ENCODE measurements around the gene ENPP6. TPM values are rescaled to one million over a fixed set of nuclear protein-coding genes. Genes with fewer than 3 reads are reported as not detected.

The ENPP6 gene
- total and polyA plus RNA-seq, 3 experiments from 2014 or later, result 0.04 to 0.07 TPM; not detected in 1

GRCh38 chr4:184163813-184164212, 53.9 kb downstream of the ENPP6 start:
- H3K27ac ChIP-seq (ENCODE audit: low read depth, low read length), result no peak overlapping the region
- no peaks in the 10 kb centered on the region for H3K9me3 Mint-ChIP-seq
- H3K27me3 ChIP-seq (ENCODE audit: insufficient read depth, low read length, poor library complexity, severe bottlenecking), result peaks cover 15% of the 10 kb centered on the region
- peaks cover 31 to 81% of the 10 kb centered on the region in 2 donors for H3K27me3 Mint-ChIP-seq
- ChIA-PET POLR2A (no interaction called here), CTCF (no interaction called here)
- peaks cover 0 to 4% (median 2%) of the 10 kb centered on the region in 3 donors for H3K4me1 Mint-ChIP-seq
- H3K4me3 Mint-ChIP-seq, result no peak overlapping the region
- DNase-seq, result no peak
- H3K27ac Mint-ChIP-seq, result no peak overlapping the region
- H3K4me1 ChIP-seq (ENCODE audit: insufficient read depth, low read length), result peaks cover 4% of the 10 kb centered on the region
- no peaks in the 10 kb centered on the region for H3K9me3 ChIP-seq (ENCODE audit: low read length)
- H3K36me3 ChIP-seq (ENCODE audit: insufficient read depth, low read length), result no peaks in the 10 kb centered on the region
- H3K36me3 Mint-ChIP-seq, result no peaks in the 10 kb centered on the region
- no peak overlapping the region for H3K4me3 ChIP-seq (ENCODE audit: low read length)

- no peaks in the 10 kb centered on the region for H3K4me1 ChIP-seq (ENCODE audit: insufficient read depth, low read length)
- Mint-ChIP-seq H3K4me3 (no peak overlapping the region), H3K27me3 (peaks cover 24 to 81% of the 10 kb centered on the region in 2 donors)
Measured at GRCh38 chr4:184162596-184162995, 55.1 kb downstream of the ENPP6 start.

GRCh38 chr4:184157322-184157721, 60.4 kb downstream of the ENPP6 start:
- POLR2A ChIA-PET, result no interaction called here
- no peaks in the 10 kb centered on the region for H3K4me1 ChIP-seq (ENCODE audit: insufficient read depth, low read length)
- Mint-ChIP-seq H3K27ac (no peak overlapping the region), H3K9me3 (no peaks in the 10 kb centered on the region), H3K27me3 (peaks cover 15 to 54% of the 10 kb centered on the region in 2 donors), H3K4me1 (no peaks in the 10 kb centered on the region), H3K4me3 (no peak overlapping the region), H3K36me3 (no peaks in the 10 kb centered on the region)
- peaks cover 4% of the 10 kb centered on the region for H3K27me3 ChIP-seq (ENCODE audit: insufficient read depth, low read length, poor library complexity, severe bottlenecking)
- H3K36me3 ChIP-seq (ENCODE audit: insufficient read depth, low read length), result no peaks in the 10 kb centered on the region
- CTCF ChIA-PET, result no interaction called here
- H3K4me3 ChIP-seq (ENCODE audit: low read length), result no peak overlapping the region
- H3K9me3 ChIP-seq (ENCODE audit: low read length), result no peaks in the 10 kb centered on the region
- H3K27ac ChIP-seq (ENCODE audit: low read depth, low read length), result no peak overlapping the region
- no peak for DNase-seq

More at GRCh38 chr4:184162596-184162995, 55.1 kb downstream of the ENPP6 start:
- POLR2A ChIA-PET, result no interaction called here
- Mint-ChIP-seq H3K4me1 (no peaks in the 10 kb centered on the region), H3K27ac (no peak overlapping the region), H3K9me3 (no peaks in the 10 kb centered on the region), H3K36me3 (no peaks in the 10 kb centered on the region)
- Histone ChIP-seq H3K27ac (ENCODE audit: low read depth, low read length) (no peak overlapping the region), H3K36me3 (ENCODE audit: insufficient read depth, low read length) (no peaks in the 10 kb centered on the region), H3K9me3 (ENCODE audit: low read length) (no peaks in the 10 kb centered on the region), H3K4me3 (ENCODE audit: low read length) (no peak overlapping the region), H3K27me3 (ENCODE audit: insufficient read depth, low read length, poor library complexity, severe bottlenecking) (peaks cover 7% of the 10 kb centered on the region)
- CTCF ChIA-PET, result no interaction called here
- DNase-seq, result no peak

GRCh38 chr4:184156163-184156920, 61.3 kb downstream of the ENPP6 start:
- no peaks in the 10 kb centered on the region for H3K36me3 Mint-ChIP-seq
- Histone ChIP-seq H3K36me3 (ENCODE audit: insufficient read depth, low read length) (no peaks in the 10 kb centered on the region), H3K27me3 (ENCODE audit: insufficient read depth, low read length, poor library complexity, severe bottlenecking) (peaks cover 4% of the 10 kb centered on the region), H3K4me1 (ENCODE audit: insufficient read depth, low read length) (no peaks in the 10 kb centered on the region), H3K9me3 (ENCODE audit: low read length) (no peaks in the 10 kb centered on the region), H3K27ac (ENCODE audit: low read depth, low read length) (no peak overlapping the region), H3K4me3 (ENCODE audit: low read length) (no peak overlapping the region)
- H3K27ac Mint-ChIP-seq, result no peak overlapping the region
- ChIA-PET POLR2A (no interaction called here), CTCF (interaction anchor here (1.0 kb wide), 1 partner anchor 12 kb away, joined by 4 read pairs; no protein-coding TSS in a partner anchor)
- no peak for DNase-seq
- no peaks in the 10 kb centered on the region for H3K9me3 Mint-ChIP-seq
- H3K4me1 Mint-ChIP-seq, result no peaks in the 10 kb centered on the region
- H3K27me3 Mint-ChIP-seq, result peaks cover 11 to 46% of the 10 kb centered on the region in 2 donors
- no peak overlapping the region for H3K4me3 Mint-ChIP-seq

- Histone ChIP-seq H3K36me3 (ENCODE audit: insufficient read depth, low read length) (no peaks in the 10 kb centered on the region), H3K27me3 (ENCODE audit: insufficient read depth, low read length, poor library complexity, severe bottlenecking) (peaks cover 3% of the 10 kb centered on the region), H3K4me1 (ENCODE audit: insufficient read depth, low read length) (no peaks in the 10 kb centered on the region), H3K9me3 (ENCODE audit: low read length) (no peaks in the 10 kb centered on the region), H3K4me3 (ENCODE audit: low read length) (no peak overlapping the region), H3K27ac (ENCODE audit: low read depth, low read length) (no peak overlapping the region)
- Mint-ChIP-seq H3K4me3 (no peak overlapping the region), H3K27ac (no peak overlapping the region), H3K27me3 (peaks cover 10 to 24% of the 10 kb centered on the region in 2 donors), H3K9me3 (peaks cover 0 to 2% (median 0%) of the 10 kb centered on the region in 5 donors), H3K4me1 (no peaks in the 10 kb centered on the region), H3K36me3 (no peaks in the 10 kb centered on the region)
- POLR2A ChIA-PET, result no interaction called here
- no peak for DNase-seq
- CTCF ChIA-PET, result no interaction called here
Measured at GRCh38 chr4:184154199-184154598, 63.5 kb downstream of the ENPP6 start.

GRCh38 chr4:184153781-184154180, 63.9 kb downstream of the ENPP6 start:
- peaks cover 0 to 2% (median 0%) of the 10 kb centered on the region in 5 donors for H3K9me3 Mint-ChIP-seq
- ChIA-PET POLR2A (no interaction called here), CTCF (no interaction called here)

GRCh38 chr4:184151988-184152485, 65.6 kb downstream of the ENPP6 start:
- Histone ChIP-seq H3K27ac (ENCODE audit: low read depth, low read length) (no peak overlapping the region), H3K9me3 (ENCODE audit: low read length) (no peaks in the 10 kb centered on the region), H3K4me3 (ENCODE audit: low read length) (no peak overlapping the region), H3K4me1 (ENCODE audit: insufficient read depth, low read length) (no peaks in the 10 kb centered on the region), H3K36me3 (ENCODE audit: insufficient read depth, low read length) (no peaks in the 10 kb centered on the region), H3K27me3 (ENCODE audit: insufficient read depth, low read length, poor library complexity, severe bottlenecking) (no peaks in the 10 kb centered on the region)
- peaks cover 0 to 2% (median 0%) of the 10 kb centered on the region in 5 donors for H3K9me3 Mint-ChIP-seq
- H3K27me3 Mint-ChIP-seq, result peaks cover 6 to 19% of the 10 kb centered on the region in 2 donors
- POLR2A ChIA-PET, result no interaction called here
- no peak for DNase-seq
- no peaks in the 10 kb centered on the region for H3K4me1 Mint-ChIP-seq
- no peak overlapping the region for H3K27ac Mint-ChIP-seq
- H3K36me3 Mint-ChIP-seq, result no peaks in the 10 kb centered on the region
- H3K4me3 Mint-ChIP-seq, result no peak overlapping the region
- CTCF ChIA-PET, result no interaction called here

More at GRCh38 chr4:184153781-184154180, 63.9 kb downstream of the ENPP6 start:
- no peaks in the 10 kb centered on the region for H3K9me3 ChIP-seq (ENCODE audit: low read length)
- Mint-ChIP-seq H3K36me3 (no peaks in the 10 kb centered on the region), H3K4me3 (no peak overlapping the region), H3K27ac (no peak overlapping the region), H3K27me3 (peaks cover 10 to 20% of the 10 kb centered on the region in 2 donors), H3K4me1 (no peaks in the 10 kb centered on the region)
- H3K36me3 ChIP-seq (ENCODE audit: insufficient read depth, low read length), result no peaks in the 10 kb centered on the region
- DNase-seq, result no peak
- no peaks in the 10 kb centered on the region for H3K4me1 ChIP-seq (ENCODE audit: insufficient read depth, low read length)
- no peak overlapping the region for H3K27ac ChIP-seq (ENCODE audit: low read depth, low read length)
- no peaks in the 10 kb centered on the region for H3K27me3 ChIP-seq (ENCODE audit: insufficient read depth, low read length, poor library complexity, severe bottlenecking)
- no peak overlapping the region for H3K4me3 ChIP-seq (ENCODE audit: low read length)

GRCh38 chr4:184150102-184150839, 67.4 kb downstream of the ENPP6 start:
- no peaks in the 10 kb centered on the region for H3K4me1 Mint-ChIP-seq
- ChIA-PET POLR2A (no interaction called here), CTCF (no interaction called here)
- no peaks in the 10 kb centered on the region for H3K4me1 ChIP-seq (ENCODE audit: insufficient read depth, low read length)
- no peak overlapping the region for H3K27ac ChIP-seq (ENCODE audit: low read depth, low read length)
- H3K4me3 Mint-ChIP-seq, result no peak overlapping the region
- no peak overlapping the region for H3K4me3 ChIP-seq (ENCODE audit: low read length)
- H3K36me3 Mint-ChIP-seq, result no peaks in the 10 kb centered on the region
- H3K27me3 ChIP-seq (ENCODE audit: insufficient read depth, low read length, poor library complexity, severe bottlenecking), result no peaks in the 10 kb centered on the region
- H3K9me3 Mint-ChIP-seq, result peaks cover 0 to 2% (median 0%) of the 10 kb centered on the region in 5 donors
- no peak overlapping the region for H3K27ac Mint-ChIP-seq
- peaks cover 2 to 22% of the 10 kb centered on the region in 2 donors for H3K27me3 Mint-ChIP-seq
- no peaks in the 10 kb centered on the region for H3K36me3 ChIP-seq (ENCODE audit: insufficient read depth, low read length)
- H3K9me3 ChIP-seq (ENCODE audit: low read length), result no peaks in the 10 kb centered on the region
- no peak for DNase-seq
